ENCODE measurements around the gene SH2D4B. TPM values are rescaled to one million over a fixed set of nuclear protein-coding genes. Genes with fewer than 3 reads are reported as not detected.
"Not testable (repeated sequence)": the region's sequence is repeated elsewhere in the genome, so short reads cannot be mapped to it uniquely, and the experiment has no call there.

The SH2D4B gene
- polyA plus RNA-seq, 3 donors, result 0.07 to 0.20 (median 0.18) TPM

DNA sequence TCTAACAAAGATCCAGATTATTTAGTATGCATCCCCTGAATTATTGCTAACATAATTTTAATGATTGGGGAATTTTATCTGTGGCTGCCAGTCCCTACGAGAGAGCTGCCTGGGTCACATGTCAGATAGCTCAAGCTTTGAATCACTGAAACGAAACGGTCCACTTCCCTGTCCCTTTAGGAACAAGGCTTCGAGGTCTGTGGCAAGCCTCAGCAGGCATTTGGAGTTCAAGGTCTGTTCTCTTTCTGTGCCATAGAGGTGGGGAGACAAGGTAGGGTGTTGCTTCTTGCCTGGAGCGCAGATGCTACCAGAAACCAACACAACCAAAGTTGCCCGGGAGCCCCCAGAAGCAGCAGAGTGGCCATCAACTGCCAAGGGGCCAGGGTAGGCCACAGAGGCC lies 13.9 kb upstream of the SH2D4B start:
- DNase-seq, result no peak

- DNase-seq, result no peak
Observed at GRCh38 chr10:80524190-80524909, 13.4 kb upstream of the SH2D4B start.

GRCh38 chr10:80526218-80526617 lies 11.5 kb upstream of the SH2D4B start:
- DNase-seq, result no peak

DNA sequence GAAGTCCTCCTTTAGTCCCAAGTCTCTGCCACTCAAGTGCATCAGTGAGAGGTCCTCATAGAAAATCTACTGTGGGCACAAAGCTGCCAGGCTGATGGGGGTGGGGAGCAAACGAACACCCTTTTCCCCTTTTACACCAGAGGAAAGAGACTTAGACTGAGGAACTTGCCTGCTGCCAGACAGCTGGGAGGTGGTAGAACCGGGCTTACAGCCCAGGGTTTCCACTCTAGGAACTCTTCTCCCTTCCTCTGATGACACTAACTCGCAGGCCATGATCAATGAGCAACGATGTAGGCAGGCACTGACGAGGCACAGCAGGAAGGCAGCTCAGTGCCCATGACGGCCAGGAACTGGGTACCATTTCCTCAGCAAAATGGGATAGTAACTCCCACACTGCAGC lies 11.0 kb upstream of the SH2D4B start:
- no peak for DNase-seq

GRCh38 chr10:80528185-80528700 lies 9.5 kb upstream of the SH2D4B start:
- no peak for DNase-seq

- no peak for DNase-seq
Observed at GRCh38 chr10:80528901-80529300, 8.8 kb upstream of the SH2D4B start.

DNA sequence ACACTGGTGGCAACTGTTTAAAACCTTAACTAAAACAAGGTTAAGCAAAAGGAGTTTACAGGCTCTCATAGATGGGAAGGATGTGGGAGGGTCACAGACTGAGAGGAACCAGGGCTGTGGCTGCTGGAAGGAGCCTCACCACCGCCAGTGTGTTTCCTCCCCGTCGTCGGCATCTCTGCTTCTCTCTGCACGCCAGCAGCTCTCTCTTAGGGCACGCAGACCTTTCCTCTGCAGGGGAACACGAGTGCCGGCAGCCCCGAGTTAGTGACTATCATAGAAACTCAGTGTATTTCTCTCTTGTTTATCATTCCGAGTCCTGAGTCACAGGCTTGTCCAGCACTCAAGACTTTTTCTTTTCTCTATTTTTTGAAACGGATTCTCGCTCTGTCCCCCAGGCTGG lies 8.1 kb upstream of the SH2D4B start:
- no peak for DNase-seq

DNA sequence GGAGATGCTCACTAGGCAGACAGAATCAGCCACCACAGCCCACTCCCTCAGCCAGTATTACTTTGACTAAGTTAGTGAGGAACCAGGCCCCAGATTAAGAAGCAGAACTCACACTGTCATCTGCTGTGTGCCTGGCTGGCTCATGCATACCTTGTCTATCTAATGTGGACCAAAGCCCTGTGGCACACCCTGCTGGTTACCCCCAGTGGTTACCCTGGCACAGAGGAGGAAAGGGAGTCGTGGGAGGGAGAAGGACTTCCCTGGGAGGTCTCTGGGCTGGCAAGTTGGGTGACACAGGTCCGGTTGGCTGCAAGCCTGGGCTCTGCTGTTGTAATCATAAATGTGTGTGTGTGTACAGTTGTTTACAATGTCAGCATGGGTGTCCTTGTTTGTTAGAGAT lies 7.5 kb upstream of the SH2D4B start:
- no peak for DNase-seq

DNA sequence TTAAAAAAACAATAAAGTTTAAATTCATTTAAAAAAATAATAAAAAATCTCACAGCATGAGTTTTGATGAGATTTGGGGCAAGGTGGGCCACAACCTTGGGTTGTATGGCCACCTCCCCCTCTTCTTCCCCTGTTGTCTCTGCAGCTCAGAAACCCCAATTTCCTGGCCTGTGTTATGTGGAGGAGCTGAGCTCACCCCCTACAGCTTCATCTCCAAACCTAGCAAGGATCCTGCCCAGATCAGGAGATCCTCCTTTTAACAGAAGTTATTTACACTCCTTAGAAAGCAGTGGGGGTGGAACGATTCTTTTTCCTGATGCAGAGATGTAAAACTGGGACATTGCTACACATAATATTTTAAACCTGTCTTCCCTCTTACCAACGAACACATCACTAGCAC lies 6.9 kb upstream of the SH2D4B start:
- DNase-seq, result no peak

GRCh38 chr10:80532571-80532970 lies 5.1 kb upstream of the SH2D4B start:
- DNase-seq, result no peak

DNA sequence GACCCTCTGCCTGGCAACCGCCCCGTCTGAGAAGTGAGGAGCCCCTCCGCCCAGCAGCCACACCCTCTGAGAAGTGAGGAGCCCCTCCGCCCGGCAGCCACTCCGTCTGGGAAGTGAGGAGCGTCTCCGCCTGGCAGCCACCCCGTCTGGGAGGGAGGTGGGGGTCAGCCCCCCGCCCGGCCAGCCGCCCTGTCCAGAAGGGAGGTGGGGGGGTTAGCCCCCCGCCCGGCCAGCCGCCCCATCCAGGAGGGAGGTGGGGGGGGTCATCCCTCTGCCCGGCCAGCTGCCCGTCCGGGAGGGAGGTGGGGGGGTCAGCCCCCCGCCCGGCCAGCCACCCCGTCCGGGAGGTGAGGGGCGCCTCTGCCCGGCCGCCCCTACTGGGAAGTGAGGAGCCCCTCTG lies 3.6 kb upstream of the SH2D4B start:
- not testable (repeated sequence) for DNase-seq

- not testable (repeated sequence) for DNase-seq
Observed at GRCh38 chr10:80534646-80535045, 3.1 kb upstream of the SH2D4B start.

GRCh38 chr10:80535671-80536360 lies 1.9 kb upstream of the SH2D4B start:
- no peak for DNase-seq

DNA sequence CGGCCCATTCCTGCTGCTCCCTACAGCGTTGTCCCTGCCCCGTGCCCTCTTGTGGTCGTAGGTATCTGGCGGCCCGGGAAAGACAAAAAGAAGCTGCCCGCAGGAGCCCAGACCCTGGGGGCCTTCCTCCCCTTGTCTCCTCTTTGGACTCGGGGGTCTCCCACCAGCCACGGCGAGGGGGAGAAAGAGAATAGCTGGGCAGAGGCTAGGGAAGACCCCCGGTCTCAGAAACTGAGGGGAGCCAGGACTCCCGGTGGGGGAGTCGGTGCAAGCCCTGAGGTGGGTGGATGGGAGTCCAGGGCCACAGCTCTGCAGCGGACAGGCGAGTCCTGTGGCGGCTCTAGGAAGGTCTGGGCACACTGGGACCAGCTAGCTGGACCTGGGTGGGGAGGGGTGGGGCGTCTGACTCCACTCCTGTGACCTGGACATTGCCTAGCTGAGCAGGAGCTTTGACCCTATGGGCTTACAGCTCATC lies 1.3 kb upstream of the SH2D4B start:
- no peak for DNase-seq

GRCh38 chr10:80537086-80537735 lies 491 bp upstream of the SH2D4B start:
- DNase-seq, result peak; percentile 48

- DNase-seq, result no peak
Observed at GRCh38 chr10:80538481-80539185, 931 bp downstream of the SH2D4B start.

GRCh38 chr10:80539421-80540031 lies 1.8 kb downstream of the SH2D4B start:
- DNase-seq, result no peak

GRCh38 chr10:80540136-80540535 lies 2.4 kb downstream of the SH2D4B start:
- DNase-seq, result no peak

GRCh38 chr10:80540618-80540980 lies 2.9 kb downstream of the SH2D4B start:
- no peak for DNase-seq

GRCh38 chr10:80540981-80541750 lies 3.5 kb downstream of the SH2D4B start:
- DNase-seq, result no peak

DNA sequence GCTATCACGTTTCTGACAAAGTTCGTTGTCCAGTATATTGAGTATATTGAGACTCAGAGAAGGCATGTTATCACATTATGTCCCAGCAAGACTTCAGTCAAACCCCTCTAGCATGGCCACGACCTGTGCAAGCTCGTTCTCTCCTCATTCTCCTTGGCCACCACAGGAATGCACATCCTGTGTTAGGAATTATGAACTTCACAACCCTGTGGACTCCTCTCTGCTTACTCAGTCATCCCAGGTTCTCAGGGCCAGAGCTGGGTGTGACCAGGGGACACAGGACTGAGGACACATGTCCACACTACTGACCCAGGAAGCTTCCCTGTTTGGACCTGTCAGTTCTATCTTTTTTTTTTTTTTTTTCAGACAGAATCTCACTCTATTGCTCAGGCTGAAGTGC lies 4.4 kb downstream of the SH2D4B start:
- DNase-seq, result no peak
